Activated CD4-positive, alpha-beta T cell treated with anti-CD3 and anti-CD28 coated beads, Interleukin-2, amount 50 U/mL, for 48 hours (primary cell): ENCODE data around the gene PML.

Source experiments
- DNase-seq, 2 experiments: peaks; one replicate each; pipeline ENCODE4 v3.0.0-alpha.2; 2020

The PML gene, protein sequence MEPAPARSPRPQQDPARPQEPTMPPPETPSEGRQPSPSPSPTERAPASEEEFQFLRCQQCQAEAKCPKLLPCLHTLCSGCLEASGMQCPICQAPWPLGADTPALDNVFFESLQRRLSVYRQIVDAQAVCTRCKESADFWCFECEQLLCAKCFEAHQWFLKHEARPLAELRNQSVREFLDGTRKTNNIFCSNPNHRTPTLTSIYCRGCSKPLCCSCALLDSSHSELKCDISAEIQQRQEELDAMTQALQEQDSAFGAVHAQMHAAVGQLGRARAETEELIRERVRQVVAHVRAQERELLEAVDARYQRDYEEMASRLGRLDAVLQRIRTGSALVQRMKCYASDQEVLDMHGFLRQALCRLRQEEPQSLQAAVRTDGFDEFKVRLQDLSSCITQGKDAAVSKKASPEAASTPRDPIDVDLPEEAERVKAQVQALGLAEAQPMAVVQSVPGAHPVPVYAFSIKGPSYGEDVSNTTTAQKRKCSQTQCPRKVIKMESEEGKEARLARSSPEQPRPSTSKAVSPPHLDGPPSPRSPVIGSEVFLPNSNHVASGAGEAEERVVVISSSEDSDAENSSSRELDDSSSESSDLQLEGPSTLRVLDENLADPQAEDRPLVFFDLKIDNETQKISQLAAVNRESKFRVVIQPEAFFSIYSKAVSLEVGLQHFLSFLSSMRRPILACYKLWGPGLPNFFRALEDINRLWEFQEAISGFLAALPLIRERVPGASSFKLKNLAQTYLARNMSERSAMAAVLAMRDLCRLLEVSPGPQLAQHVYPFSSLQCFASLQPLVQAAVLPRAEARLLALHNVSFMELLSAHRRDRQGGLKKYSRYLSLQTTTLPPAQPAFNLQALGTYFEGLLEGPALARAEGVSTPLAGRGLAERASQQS

DNA sequence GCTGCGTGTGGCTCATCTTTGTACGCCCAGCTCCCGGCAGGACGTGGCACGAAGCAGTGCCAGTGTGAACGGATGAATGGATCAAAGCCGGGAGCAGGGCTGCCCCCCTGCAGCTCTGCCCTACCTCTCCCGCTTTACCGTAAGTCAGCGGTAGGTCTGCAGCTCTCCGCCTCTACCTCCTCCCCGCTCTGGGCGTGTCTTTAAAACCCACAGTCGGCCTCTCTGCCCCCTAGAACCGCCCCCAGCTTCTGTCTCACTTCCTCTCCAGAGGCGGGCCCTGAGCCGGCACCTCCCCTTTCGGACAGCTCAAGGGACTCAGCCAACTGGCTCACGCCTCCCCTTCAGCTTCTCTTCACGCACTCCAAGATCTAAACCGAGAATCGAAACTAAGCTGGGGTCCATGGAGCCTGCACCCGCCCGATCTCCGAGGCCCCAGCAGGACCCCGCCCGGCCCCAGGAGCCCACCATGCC lies at the start of gene PML:
Gene PML (plus strand): TSS at position 304 of the 471 bp plus-strand sequence. CDS start 97 bp downstream, at position 401.
- DNase-seq: peak; percentile 96 to 98

DNA sequence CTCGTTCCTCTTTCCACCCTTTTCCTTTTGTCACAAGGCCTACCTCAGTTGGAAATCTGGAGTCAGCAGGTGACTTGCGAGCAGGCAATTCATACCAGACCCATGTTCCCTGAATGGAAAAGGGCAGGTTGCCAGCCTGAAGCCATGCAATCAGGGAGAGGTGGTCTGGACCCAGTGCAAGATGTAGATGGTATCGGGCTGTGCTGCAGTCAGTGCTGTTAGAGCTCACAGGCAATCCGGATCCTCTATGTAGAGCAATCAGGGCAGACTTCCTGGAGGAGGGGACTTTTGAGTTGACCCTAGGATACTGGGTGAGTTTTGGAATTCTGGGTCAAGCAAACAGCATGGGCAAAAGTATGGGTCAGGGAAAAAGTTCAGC lies 49.4 kb upstream of the PML start:
- DNase-seq: no peak

DNA sequence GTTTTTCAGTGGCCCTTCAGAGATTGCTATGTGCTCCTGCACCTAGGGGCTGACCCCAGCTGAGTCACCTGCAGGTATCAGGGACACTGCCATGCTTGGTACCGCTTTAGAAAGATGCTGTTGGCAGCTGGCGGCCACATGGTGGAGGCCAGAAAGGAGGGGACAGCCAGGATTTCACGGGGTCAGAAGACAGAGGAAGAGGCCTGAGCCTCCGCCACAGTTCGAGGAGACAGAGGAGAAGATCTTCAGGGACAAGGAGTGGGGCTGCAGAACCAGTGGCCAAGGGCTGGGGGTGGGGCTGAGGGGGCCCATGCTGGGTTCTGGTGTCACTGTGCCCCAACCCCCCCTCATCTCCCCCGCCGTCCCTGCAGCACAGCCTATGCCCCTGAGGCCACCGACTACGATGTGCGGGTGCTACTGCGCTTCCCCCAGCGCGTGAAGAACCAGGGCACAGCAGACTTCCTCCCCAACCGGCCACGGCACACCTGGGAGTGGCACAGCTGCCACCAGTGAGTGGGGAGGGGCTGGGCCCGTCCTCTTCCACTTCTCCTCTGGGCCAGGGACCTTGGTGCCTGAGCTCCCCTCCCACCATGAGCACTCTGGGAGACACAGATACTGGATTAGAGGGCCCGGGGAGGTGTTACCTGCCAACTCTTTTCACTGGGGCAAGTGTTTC lies 48.3 kb upstream of the PML start:
- no peak for DNase-seq

DNA sequence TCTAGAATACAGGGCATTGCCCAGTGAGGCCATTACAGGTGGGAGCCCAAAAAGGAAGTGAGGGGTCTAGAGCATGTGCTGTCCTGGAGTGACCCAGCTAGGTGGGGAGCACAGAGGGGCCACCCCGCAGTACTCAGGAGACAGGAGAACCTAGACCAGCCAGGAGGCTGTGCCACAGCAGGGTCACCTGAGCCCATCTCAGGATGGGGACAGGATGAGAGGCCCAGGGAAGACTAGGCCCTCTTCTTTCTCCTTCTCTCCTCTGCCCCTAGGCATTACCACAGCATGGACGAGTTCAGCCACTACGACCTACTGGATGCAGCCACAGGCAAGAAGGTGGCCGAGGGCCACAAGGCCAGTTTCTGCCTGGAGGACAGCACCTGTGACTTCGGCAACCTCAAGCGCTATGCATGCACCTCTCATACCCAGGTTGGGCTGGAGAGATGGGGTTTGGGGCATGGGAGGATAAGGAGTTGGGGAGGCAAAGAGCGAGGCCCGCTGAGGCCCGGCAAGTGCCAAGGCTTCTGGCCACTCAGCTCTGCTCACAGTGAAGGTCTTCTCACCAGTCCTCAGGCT lies 47.6 kb upstream of the PML start:
- no peak for DNase-seq

DNA sequence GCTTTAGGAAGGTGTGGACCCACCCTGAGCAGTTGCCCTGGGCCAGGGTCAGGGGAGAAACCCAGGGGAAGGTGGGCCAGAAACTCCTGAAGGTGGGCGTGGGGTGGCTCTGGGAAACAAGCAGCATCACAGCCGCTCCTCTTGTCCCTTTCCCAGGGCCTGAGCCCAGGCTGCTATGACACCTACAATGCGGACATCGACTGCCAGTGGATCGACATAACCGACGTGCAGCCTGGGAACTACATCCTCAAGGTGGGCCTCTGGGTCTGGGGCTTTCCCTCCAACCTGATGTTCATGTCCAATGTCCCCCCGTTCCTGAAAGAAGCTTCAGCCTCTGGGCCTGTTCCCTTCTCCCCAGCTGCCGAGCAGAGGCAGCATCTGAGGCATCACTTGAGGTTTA lies 46.9 kb upstream of the PML start:
- no peak for DNase-seq

DNA sequence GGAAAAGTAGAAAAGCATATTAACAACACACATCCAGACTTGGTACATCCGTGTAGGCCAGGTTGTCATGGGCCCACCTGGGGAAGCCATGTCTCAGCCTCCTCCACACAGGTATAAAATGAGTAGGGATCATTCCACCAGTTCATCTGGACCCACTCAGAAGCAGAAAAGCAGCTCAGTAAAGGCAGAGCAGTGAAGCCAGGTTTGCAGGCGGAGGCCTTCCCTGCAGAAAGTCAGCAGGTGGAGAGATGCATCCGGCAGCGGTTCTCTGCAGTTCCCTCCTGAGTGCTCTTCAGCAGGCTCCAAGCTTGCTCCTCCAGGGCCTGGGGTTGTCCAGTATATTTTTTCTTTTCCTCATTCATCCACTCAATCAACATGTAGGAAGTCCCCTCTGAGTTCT lies 46.1 kb upstream of the PML start:
- DNase-seq: no peak

DNA sequence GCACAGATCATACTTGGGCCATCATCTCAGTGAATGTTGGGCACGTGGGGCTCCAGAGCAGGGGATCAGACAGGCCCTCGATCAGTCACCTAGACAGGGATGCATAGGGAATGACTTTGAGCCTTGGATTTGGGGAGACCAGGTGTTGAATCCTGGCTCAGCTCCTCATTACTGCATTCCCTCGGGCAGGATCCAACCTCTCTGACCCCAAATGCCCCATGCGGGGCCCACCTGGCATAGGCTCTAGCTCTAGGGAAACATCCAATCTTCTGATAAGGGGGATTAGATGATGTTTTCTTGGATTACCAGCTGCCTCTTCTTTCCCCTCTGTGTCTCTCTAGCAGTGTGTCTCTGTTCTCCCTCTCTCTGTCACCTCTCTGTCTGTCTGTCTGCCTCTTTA lies 45.5 kb upstream of the PML start:
- no peak for DNase-seq

DNA sequence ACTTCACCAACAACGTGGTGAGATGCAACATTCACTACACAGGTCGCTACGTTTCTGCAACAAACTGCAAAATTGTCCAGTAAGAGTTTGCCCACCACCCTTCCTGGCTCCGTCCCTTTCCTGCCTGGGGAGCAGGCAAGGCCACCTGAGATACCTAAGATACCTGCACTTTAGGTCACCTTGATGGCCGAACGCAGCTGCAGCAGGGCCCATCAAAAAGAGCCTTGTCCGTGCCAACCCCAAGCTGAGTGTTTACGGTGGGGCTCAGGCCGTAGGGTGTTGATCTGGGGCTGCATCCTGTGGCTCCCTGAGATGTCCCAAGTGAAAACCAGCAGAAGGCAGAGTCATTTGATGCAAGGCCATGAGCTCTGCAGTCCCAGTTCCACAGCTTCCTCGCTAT lies 45.0 kb upstream of the PML start:
- no peak for DNase-seq

DNA sequence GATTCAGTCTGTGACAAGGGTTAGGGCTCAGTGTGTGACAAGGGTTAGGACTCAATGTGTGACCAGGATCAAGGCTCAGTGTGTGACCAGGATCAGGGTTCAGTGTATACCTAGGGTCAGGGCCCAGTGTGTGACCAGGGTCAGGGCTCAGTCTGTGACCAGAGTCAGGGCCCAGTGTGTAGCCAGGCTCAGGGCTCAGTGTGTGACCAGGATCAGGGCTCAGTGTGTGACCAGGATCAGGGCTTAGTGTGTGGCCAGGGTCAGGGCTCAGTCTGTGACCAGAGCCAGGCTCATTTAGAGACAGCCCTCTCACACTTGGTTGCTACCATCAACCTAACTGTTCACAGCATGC lies 44.1 kb upstream of the PML start:
- no peak for DNase-seq

DNA sequence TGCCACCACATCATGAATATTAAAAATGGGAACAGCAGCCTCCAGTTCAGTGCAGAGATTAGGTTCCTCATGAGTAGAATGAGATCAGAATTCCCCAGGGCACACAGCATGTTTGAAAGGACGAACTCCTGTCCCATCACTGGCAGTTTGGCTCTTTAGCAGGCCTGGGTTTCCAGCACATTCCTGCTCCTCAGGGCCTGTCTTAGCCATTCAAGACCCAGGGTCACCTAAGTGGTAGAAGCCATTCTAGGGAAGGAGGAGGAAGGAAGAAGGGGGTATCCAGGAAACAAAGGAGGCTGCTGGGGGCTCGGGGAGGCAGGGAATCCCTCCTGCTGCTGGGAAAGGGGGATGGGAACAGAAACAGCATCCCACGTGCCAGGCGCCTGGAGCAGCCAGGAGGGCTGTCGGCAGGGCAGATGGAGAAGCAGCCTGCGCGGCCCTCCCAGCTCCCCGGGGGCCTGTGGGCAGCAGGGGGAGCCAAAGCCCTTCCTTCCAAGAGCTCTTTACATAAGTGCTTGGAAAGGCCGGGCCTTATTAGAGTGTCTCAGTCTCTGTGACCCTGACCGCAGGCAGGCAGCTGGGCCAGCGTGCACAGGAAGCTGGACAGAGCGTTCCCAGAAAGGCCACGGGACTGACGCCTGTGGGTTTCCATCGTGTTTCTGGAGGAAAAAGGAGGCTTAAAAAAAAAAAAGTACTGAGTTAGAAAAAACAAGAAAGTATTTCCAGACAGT lies 43.5 kb upstream of the PML start:
- DNase-seq: peak; percentile 69 to 76

DNA sequence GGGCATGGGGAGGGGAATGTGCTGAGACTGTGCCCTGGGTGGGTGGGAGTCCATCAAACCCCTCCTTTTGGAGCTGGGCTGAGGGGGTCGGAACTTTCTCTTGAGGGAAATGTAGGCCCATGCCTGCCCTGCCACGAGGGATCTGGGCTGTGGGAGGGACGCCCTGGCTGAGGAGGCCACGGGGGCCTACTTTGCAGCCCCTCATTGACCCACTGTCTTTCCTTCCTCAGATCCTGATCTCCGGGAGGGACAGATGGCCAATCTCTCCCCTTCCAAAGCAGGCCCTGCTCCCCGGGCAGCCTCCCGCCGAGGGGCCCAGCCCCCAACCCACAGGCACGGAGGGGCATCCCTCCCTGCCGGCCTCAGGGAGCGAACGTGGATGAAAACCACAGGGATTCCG lies 42.9 kb upstream of the PML start:
- no peak for DNase-seq

DNA sequence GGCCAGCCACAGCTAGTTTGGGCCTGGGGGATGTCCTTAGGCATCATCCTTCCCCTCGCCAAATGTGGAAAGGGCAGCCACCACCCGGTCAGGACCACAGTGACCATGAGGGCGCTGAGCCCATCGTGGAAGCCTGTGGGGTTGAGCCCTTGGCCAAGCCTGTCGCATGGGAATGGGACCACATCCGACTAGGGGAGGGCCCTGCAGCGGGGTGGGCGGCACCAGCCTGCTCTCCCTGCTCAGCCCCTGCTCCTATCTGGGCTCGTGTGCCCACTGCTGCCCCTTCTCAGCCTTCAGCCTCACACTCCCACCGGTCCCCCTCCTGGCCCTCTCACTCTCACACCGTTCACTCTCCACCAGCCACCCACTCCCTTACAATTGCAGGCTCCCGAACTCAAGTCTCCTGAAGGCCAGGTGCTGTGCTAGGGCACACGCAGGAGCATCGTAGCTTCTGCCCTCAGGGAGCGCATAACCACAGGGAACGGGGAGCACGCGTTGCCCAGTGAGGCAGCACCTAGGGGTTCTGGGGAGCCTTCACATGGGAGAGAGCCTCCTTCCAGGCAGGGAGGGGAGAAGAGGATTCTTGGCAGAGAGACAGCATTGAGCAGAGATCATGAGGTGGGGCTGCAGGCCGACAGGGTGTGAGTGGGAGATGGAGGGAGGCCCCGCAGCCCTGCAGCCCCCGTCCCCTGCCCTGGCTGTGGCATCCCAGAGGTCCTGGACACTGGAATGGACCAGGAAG lies 42.2 kb upstream of the PML start:
- no peak for DNase-seq

DNA sequence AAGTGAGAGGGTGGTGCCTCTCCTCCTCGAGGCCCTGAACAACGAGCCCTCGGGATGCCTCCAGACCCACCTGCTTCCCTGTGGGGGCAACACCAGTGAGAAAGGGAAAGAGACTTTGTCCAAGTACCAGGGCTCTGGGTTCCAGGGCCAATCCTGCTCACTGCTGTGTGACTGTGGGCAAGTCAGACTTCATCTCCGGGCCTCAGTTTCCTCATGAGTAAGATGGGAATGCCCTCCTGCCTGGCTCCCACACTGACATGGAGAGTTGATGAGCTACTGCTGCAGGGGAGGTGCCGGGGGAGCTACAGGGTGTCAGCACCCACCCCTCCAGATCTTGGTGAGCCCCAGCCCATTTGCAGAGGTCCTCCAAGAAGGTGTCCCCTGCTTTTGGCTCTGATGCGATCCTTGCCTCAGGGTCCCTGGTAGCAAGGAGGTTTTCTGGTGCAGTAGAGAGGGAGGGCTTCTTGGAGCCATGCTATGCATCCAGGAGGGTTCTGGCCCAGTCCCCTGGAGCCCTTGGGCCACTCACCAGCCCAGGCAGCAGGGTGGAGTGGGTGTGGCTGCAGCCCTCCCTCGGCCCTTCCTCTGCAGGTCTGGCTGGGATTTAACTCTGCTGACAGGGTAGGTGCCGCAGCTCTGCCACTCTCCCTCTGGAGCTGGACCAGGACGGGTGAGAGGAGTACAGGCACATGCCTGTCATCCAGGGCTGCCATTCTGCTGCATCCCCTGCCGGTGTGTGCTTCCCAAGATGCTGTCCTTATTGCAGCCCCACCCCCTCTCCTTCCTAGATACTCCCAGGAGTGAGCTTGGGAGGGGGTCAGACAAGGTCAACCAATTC lies 41.4 kb upstream of the PML start:
- DNase-seq: no peak

DNA sequence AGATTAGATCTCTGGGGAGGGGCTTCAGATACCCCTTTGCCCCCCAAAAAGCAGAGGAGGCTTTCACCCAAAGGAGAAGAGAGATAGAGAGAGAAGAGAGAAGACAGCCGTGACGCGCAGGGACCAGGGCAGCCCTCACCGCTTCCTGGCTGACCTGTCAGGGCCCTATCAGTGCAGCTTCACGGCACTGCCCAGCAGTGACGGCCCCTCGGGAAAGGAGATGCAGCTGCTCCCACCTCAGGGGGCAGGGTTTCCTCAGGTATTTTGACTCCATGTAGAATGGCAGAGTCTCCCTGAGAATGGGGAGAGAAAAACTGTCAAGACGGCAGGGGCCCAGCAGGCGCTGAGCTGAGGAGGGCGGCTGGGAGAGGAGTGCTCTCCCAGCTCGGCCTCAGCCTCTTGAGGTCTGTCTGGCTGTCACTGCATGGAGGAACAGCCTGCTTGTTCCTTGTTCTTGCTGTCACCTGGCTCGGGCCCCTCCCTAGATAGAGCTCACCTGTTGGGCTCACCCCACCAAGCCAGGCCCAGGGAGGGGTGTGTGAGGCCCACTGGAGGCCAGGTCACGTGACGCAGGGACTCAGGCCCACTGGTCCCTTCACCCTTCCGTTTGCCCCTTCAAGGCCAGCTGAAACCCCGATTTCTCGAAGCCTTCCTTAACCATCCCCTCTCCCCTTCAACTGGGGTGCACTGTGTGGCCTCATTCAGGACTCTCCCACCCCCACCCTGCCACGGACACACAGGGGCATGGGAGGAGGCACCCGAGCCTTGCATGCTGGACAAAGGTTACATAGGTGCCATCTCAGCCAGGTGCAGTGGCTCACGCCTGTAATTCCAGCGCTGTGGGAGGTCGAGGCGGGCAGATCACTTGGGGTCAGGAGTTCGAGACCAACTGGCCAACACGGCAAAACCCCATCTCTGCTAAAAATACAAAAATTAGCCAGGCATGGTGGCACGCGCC lies 40.0 kb upstream of the PML start:
- no peak for DNase-seq

DNA sequence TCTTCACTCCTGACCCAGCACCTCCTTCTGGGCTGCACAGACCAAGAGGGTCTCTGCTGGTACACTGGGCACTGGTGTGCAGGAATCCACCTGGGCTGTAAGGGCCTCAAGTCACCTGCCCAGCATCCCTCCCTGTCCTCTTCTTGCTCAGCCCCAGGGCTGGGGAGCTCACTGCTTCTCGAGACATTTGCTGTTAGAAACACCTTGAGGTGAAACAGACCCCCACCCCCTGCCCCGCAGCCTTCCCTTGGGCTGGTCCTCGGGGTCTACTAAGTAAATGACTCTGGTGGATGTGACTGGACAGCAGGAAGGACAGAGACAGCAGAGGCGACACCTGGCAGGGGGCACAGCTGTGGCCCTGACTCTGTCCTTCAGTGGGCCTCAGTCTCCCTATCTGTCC lies 39.2 kb upstream of the PML start:
- DNase-seq: no peak

DNA sequence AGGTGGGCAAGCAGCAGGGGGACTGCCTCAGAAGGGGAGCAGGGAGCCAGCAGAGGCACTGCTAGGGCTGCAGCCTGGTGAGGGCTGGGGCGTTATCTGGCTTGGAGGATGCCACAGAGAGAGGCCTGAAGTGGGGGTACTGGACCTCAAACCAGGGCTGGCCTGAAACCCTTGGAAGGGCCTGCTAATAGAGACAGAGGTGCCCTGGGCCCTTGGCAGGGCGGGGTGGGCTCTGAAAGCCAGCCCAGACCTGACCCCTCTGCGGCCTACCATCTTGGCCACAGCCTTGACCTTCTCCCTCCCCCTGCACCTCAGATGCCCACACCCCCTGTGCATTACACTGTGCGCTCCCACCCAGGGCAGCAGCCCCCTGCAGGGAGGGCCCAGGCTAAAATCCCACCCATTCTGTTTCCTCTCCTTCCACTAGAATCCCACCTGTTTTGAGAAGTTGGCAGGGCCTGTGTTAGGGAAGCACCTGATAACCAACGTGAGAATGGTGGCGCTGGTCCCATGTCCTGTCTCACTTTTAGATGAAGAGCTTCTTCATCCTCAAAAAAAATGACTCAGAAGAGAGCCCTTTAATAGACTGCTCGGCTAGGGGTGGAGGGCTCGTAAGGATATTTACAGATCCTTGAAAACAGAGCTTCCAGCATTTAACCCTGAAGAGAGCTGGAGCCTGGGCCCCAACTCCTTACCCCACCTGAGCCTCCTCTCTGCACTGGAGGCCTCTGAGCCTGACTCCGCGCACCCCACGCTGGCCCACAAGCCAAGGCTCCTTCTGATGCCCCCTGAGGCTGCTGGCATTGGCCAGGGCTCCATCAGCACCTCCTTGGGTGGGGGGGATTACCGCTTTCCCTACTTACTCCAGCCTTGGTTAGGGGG lies 38.4 kb upstream of the PML start:
- no peak for DNase-seq

DNA sequence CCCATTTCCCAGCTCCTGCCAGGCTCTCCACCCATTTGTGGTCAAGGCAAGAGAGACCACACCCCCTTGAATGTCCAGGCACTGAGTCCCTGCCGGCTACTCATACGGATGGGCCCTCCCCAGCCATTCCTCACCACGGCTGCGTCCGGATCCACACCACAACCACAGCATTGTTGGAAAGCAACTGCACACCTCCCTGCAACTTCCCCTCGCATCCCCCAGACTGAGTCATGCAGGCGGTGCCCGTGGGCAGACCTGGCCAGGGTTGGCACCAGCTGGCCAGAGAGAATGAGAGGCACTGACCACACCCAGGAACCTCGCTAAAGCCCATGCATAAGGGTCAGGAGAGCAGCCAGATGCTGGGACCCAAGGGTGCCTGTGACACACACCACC lies 37.8 kb upstream of the PML start:
- DNase-seq: no peak

DNA sequence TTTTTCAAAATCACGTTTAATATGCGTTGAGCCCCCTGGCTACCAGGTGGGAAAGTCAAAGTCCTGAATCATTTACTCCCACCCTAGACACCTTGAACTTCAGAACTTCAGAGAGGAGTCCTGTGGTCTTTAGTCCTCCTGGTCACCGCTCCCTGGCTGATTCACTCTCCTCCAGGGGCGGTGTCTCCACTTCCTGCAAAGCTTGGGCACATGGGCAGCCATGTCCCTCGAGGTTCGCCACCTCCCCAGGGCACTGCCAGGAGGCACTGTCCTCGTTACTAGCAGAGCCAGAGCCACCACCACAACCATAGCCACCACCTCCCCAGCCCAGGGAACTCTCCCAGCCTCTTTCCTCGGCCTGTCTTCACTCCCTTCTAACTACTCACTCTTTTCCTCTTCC lies 37.2 kb upstream of the PML start:
- no peak for DNase-seq

DNA sequence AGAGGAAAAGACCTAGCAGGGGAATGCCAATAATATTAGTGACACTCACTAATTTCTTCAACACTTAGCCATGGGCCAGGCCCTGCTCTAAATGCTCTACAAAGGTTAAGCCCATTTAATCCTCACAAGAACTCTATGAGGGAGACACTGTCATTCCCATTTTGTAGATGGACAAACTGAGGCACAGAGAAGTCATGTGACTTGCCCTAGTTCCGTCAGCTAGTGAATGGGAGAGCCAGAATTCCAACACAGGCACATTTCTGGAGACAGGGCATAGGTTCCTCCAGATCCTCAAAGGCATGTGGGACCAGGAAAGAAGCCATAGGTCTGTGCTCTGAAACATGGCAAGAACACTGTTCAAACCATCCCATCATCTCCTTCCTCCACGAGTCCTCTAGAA lies 36.7 kb upstream of the PML start:
- no peak for DNase-seq
